CD1c-positive myeloid dendritic cell (primary cell): Measurements from ENCODE around the gene OSTF1.

ENCODE experiments used
- DNase-seq: peaks from one replicate; pipeline ENCODE4 v3.0.0-alpha.2; 2016; ENCODE audit errors: extremely low spot score

The OSTF1 gene

DNA sequence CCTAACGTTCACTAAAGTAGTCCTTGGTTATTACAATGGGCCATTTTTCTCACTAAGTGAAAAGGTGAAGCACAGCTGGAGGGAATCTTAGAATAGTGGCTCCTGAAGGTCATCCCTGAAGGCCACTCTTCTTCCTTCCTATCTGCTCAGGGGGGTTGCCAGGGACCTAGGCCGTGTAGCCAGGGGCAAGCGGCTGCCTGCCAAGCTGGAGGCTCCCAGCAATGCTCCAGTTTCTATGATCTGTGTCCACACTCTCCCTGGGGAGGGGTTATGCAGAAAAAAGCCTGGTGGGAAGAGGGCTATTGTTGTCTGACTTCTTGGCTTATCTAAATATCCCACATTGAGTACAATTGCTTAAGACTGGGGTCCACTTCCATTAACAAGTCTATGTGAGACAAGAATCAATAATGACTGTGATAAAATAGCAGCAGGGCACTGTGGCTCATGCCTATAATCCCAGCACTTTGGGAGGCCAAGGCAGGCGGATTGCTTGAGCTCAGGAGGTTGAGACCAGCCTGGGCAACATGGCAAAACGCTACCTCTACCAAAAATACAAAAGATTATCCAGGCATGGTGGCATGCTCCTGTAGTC lies 4.1 kb upstream of the OSTF1 start:
- DNase-seq: no peak

GRCh38 chr9:75085640-75086039 lies 2.7 kb upstream of the OSTF1 start:
- no peak for DNase-seq

GRCh38 chr9:75086541-75087288 lies 1.6 kb upstream of the OSTF1 start:
- DNase-seq: no peak

GRCh38 chr9:75087289-75087823 lies 958 bp upstream of the OSTF1 start:
- peak; percentile 39 for DNase-seq

DNA sequence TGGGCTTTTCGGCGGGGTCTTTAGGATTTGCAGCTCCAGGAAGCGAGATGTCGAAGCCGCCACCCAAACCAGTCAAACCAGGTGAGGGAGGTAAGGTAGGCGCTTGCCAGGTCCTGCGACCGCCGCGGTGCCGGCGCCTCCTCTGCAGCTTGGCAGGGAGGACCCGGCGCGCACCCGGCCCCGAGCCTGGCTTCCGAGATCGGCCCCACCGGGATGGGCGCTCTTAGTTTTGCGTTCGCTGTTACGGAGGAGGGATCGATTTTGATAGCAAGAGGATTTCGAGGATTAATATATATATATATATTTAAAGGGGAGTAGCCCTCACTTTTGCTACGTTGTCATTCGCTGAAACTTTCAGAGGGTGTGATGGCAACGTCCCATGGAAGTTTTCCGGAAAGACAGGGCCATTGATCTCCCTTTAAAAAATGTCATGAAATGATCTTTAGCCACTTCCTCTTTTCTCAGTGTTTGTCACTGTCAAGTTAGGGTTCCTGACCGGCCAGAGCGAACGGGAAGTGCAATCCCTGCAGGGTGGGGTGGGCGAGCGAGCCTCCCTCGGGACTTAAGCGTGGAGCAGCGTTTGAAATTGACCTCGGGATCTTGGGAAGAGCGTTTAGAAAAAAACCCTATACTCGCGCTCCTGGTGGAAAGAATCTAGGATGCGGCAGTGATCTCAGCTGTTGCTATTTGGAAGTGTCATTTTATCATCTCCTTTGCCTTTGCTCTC lies 495 bp downstream of the OSTF1 start:
- peak; percentile 92 for DNase-seq

DNA sequence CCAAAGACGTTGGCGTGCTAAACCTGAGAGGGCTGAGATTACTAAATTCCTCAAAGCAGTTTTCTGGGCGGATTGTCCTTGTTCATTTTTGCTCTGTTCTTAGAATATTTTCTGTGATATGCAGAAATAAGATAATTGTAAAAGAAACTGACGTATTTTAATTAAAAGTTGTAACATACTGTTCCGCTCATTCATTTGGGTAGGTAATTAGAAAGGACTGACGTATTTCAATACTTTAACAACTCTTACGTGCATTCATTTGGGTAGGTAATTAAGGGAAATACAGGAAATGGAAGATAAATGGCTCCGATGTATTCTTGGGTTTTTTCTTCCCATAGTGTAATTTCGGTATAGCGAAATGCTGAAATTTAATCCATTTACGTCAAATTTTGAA lies 1.1 kb downstream of the OSTF1 start:
- no peak for DNase-seq

DNA sequence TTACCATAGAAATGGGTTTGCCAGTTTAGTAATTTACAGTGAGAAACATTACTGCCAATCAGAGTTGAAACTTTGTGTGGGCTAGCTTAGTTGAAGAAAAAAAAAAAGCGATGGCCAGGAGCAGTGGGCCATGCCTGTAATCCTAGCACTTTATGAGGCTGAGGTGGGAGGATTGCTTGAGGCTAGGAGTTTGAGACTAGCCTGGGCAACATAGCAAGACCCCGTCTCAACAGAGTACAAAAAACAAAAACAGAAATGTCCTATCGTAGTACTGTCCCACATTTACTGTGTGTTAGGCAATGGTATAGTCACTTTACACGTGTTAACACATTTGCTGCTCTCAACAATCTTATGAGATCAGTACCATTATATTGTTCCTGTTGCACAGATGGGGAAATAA lies 2.3 kb downstream of the OSTF1 start:
- no peak for DNase-seq

DNA sequence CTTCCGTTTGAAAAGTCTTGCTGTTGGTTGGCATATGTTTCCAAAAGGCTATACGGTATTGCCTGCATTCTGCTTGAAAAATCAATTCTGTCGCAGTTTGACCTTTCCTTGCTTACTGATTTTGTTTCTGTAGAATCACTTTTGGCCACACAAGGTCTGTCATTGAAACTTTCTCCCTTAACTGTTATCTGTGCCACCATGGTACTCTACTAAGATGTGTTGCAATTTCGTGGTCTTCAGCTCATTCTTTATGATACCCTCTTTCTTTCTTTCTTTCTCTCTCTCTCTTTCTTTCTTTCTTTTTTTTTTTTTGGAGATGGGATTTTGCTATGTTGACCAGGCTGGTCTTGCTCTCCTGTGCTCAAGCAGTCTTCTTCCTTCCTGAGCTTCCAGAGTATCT lies 4.5 kb downstream of the OSTF1 start:
- no peak for DNase-seq

DNA sequence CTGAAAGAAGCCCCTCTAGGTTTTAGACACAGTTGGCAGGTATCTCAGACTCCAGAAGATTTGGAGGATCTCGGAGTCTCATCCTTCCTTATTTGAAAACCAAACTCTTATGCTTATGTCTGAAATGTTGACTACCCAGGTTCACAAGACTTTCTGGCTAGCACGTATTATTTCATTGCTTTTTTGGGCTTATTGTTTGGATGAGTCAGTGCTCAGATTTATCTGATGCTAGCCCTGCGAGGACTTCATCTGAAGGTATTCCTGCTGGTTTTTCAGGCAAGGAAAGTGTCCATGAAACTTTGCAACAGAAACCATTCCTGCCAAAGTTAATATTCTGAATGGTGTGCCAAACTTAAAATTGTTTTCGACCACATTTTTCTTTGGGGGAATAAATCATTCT lies 8.5 kb downstream of the OSTF1 start:
- DNase-seq: no peak

DNA sequence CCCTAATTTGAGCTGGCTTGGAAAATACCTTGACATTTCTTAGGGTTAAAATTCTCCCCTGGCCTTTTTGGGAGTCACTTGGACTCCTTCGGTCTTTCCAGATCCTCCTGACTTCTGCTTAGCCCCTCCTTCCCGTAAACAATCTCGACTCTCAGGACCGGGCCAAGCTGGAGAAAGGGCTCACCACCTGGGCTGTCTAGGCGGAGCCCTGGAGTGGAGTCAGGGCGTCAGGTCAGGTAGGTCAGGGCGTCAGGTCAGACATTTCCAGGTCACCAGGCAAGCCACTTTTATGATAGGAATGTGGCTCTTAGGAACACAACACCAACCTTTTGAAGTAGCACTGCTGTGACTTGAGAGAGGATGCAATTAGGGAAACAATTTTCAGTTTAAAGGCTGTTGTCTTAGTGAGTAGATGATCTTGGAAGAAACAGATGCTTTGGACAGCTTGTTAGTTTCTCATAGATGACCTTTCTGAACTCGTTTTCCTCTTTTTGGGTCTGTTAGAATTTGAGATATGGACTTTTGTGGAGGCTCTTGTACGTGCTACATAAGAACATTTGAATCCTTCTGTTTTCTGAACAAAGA lies 12.8 kb downstream of the OSTF1 start:
- DNase-seq: no peak

GRCh38 chr9:75102177-75102790 lies 14.0 kb downstream of the OSTF1 start:
- no peak for DNase-seq

GRCh38 chr9:75104607-75105006 lies 16.3 kb downstream of the OSTF1 start:
- DNase-seq: no peak

GRCh38 chr9:75105019-75105540 lies 16.8 kb downstream of the OSTF1 start:
- DNase-seq: no peak

- no peak for DNase-seq
These were observed 17.5 kb downstream of the OSTF1 start for GRCh38 chr9:75105841-75106240.

DNA sequence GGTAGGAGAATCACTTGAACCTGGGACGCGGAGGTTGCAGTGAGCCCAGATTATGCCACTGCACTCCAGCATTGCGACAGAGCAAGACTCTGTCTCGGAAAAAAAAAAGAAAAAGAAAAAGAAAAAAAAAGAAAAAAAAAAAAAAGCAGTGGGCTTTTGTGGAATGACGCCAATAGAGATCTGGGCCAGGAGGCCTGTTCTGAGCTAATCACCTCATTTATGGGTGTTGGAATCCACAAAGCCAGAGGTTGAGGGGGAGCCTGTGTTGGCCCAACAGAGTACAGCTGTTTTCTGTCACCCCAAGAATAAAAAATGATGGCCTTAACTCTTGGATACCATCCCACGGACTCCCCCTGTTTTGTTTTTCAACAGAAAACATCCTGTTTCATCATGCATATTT lies 18.5 kb downstream of the OSTF1 start:
- no peak for DNase-seq

GRCh38 chr9:75108571-75108970 lies 20.3 kb downstream of the OSTF1 start:
- DNase-seq: peak; percentile 48

DNA sequence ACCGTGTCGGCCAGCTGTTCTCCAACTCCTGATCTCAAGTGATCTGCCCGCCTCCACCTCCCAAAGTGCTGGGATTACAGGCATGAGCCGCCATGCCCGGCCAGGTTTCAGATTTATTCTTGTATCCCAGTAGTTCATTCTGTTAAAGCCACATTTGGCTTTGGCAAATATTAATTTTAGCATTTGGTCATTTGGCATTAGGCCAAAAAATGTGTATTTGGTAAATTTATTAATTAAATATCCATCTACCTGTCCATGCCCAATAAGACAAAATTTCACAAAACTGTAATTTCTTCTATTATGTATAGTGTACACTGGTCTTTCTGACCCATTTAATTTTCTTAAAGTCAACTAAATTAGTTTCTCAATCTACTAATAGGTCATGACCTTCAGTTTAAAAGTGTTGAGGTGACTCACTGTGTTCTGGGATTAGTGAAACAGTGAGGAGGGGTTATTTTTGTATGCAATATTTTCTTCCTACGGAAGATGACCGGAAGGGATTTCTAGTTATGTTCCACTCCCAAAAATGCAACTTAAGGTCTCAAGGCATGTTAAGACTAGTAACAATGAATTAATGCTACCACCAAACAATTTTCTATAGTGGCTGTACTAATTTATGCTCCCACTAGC lies 21.0 kb downstream of the OSTF1 start:
- DNase-seq: no peak

DNA sequence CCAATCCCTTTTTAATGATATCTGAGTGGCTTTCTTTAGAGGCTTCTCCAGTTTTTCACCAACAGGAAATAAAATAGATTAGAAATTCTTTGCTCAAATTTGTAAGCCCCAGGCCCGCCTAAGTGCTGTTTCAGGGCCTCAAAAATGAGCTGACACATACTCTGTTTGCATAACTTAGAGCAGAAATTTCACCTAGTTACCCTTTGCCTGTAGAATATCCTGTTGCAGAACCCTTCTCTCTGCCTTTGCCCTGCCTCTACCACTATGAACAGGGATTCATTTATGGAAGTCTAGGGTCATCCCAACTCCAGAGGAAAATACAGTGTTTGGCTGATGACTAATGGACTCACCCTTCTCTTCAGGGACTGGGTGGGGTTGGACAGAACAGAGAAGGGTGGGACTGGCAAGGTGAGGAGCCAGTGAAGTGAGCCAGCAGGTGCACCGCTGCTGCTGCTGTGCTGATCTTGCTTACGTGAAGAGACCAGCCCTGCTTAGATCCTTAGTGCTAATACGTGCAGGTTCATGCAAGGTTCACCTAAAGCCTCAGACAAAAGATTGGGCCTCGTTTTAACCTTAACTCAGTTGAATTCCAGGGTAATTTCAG lies 22.8 kb downstream of the OSTF1 start:
- DNase-seq: no peak

DNA sequence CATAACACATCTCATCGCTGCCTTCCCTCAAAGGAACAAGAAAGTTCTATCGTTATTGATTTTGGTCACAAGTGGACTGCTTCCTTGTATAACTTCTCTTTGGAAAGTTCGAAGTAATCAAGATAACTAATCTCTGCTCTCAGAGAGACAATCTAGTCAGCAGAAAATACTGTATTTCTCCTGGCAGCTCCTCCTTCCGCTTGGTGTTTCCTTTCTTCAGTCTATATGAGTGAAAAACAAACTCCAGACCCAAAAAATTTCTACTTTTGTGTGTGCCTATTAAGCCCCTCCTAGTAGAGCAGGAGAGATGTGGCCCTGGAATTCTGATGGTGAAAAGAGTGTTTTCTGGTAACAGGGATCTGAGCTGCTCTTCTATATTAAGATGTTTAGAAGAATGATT lies 24.5 kb downstream of the OSTF1 start:
- DNase-seq: no peak

GRCh38 chr9:75116306-75116705 lies 28.0 kb downstream of the OSTF1 start:
- peak; percentile 21 for DNase-seq

- no peak for DNase-seq
These were observed 29.2 kb downstream of the OSTF1 start for GRCh38 chr9:75117564-75117963.
